HepG2 (cell line): ENCODE measurements around the gene HS2ST1. TPM values are rescaled to one million over a fixed set of nuclear protein-coding genes. Genes with fewer than 3 reads are reported as not detected.

ENCODE experiments used
- ATAC-seq: fragments of 200-7000 bp; cut with Tn5 transposase; 3 replicates; pipeline ENCODE4 v1.9.1; 2020; ENCODE audit warnings: mild to moderate bottlenecking, moderate library complexity
- BruUV-seq: library from RNA; stranded (reverse); fragments of 400-500 nt; replicated peaks from 2 replicates; lab custom pipeline; 2021; lab: Mats Ljungman, UMichigan
- CTCF ChIA-PET: fragments of 300-600 bp; formaldehyde crosslinking; extraction: SDS; loops from one replicate; lab custom pipeline; 2021; ENCODE audit warnings: low total read pairs, inconsistent platforms, low intra/inter-chr PET ratio; lab: Yijun Ruan, JAX
- POLR2A ChIA-PET: fragments of 350-600 bp; sonication (Branson Sonifier 250); formaldehyde crosslinking; loops from one replicate; lab custom pipeline; 2020; ENCODE audit warnings: antibody characterized with exemption, inconsistent platforms; lab: Yijun Ruan, JAX
- DNase-seq: peaks from one replicate; pipeline ENCODE4 v3.0.0-alpha.2; 2015; ENCODE audit warnings: low spot score
- FAIRE-seq: peaks from 3 replicates; lab custom pipeline; 2011; peaks lifted over from hg19 to GRCh38; lab: Jason Lieb, UNC
- H2AFZ ChIP-seq: one replicate; pipeline ENCODE4 v1.6.1; 2011; ENCODE audit warnings: low read length, inconsistent platforms
- H3K27ac ChIP-seq: fragments of 300-600 bp; 3 replicates; pipeline ENCODE4 v1.8.0; 2011; ENCODE audit warnings: mixed run types, mild to moderate bottlenecking, mixed read lengths, low read length, inconsistent platforms; ENCODE audit not compliant: insufficient read depth; ENCODE audit errors: extremely low read length
- H3K27me3 ChIP-seq, 2 experiments: fragments of 200-600 bp in 1 of 2; 2 replicates in 1 of 2; 3 replicates in 1 of 2; pipeline versions ENCODE4 v1.6.0 to v1.8.0; 2011; ENCODE audit warnings: low read length in 2 of 2, mild to moderate bottlenecking in 2 of 2, moderate library complexity in 2 of 2, inconsistent platforms in 1 of 2; ENCODE audit not compliant: insufficient read depth in 2 of 2, control insufficient read depth in 1 of 2
- H3K36me3 ChIP-seq, 2 experiments: fragments of 200-600 bp in 1 of 2; replicated peaks in 1 of 2; 2 replicates in 1 of 2; 3 replicates in 1 of 2; pipeline versions ENCODE4 v1.5.1 to v1.8.0; 2011; ENCODE audit warnings: low read length in 2 of 2, inconsistent platforms in 1 of 2; ENCODE audit not compliant: insufficient read depth in 2 of 2, control insufficient read depth in 1 of 2
- H3K4me1 ChIP-seq: 2 replicates; pipeline ENCODE4 v1.5.1; 2012; ENCODE audit warnings: low read length, inconsistent platforms; ENCODE audit not compliant: insufficient read depth
- H3K4me2 ChIP-seq: 2 replicates; pipeline ENCODE4 v1.6.0; 2011; ENCODE audit warnings: low read depth, low read length, inconsistent platforms
- H3K4me3 ChIP-seq, 3 experiments: fragments of 200-600 bp in 1 of 3; sonication (generic), shearing (Covaris generic) in 1 of 3; replicated peaks in 1 of 3; 2 replicates each; pipeline ENCODE4 v1.5.1; 2011 to 2016; ENCODE audit warnings: low read length in 3 of 3, inconsistent platforms in 2 of 3, low read depth in 2 of 3, mild to moderate bottlenecking in 2 of 3, control low read depth in 1 of 3, mixed read lengths in 1 of 3; ENCODE audit not compliant: insufficient read depth in 1 of 3
- H3K79me2 ChIP-seq: one replicate; pipeline ENCODE4 v1.6.1; 2011; ENCODE audit warnings: low read length, inconsistent platforms; ENCODE audit not compliant: insufficient read depth
- H3K9ac ChIP-seq: 2 replicates; pipeline ENCODE4 v1.6.0; 2011; ENCODE audit warnings: mild to moderate bottlenecking, low read depth, low read length, inconsistent platforms; ENCODE audit not compliant: insufficient read depth
- H3K9me3 ChIP-seq: 2 replicates; pipeline ENCODE4 v1.5.1; 2012; ENCODE audit warnings: mild to moderate bottlenecking, low read length
- H4K20me1 ChIP-seq: 2 replicates; pipeline ENCODE4 v1.6.0; 2011; ENCODE audit warnings: inconsistent platforms, mild to moderate bottlenecking, low read length, moderate library complexity; ENCODE audit not compliant: insufficient read depth
- ARID3A ChIP-seq: IDR thresholded peaks from 2 replicates; pipeline ENCODE4 v1.6.1; 2012; ENCODE audit warnings: low read depth, low read length, improper control_type of control experiment
- PHF8 ChIP-seq: sonication (generic); formaldehyde crosslinking; IDR thresholded peaks from 2 replicates; pipeline ENCODE4 v1.5.0; 2020; ENCODE audit warnings: missing genetic modification reagents
- STAG1 ChIP-seq: sonication (generic); formaldehyde crosslinking; IDR thresholded peaks from 2 replicates; pipeline ENCODE4 v1.4.0; 2020; ENCODE audit warnings: missing genetic modification reagents
- WGBS: methylation state at CpG from one replicate; pipeline ENCODE4 v1.1.6; 2017; ENCODE audit warnings: low lambda C conversion rate; 5-methylcytosine and 5-hydroxymethylcytosine counted together
- in situ Hi-C: cut with HindIII; loops from 2 replicates; pipeline ENCODE4 v1.10.0; 2017; ENCODE audit warnings: low pct_unique_long_range_greater_than_20kb; ENCODE audit not compliant: extremely low pct_ligation_motif_present
- intact Hi-C: fragments of 100-400 bp; cut with micrococcal nuclease; formaldehyde crosslinking; loops from one replicate; pipeline ENCODE4 v1.10.0; 2022; ENCODE audit not compliant: unreplicated experiment
- polyA plus RNA-seq, 8 experiments: library from polyadenylated mRNA; depleted of rRNA in 3 of 8; stranded (reverse) in 7 of 8; unstranded in 1 of 8; fragments of >200 nt; fragmentation: Illumina TruSeq in 4 of 8; extraction: Trizol in 4 of 8; gene quantifications; 2 replicates each; pipeline versions ENCODE4 v1.2.1 to v1.2.3, GENCODE V29; 2011 to 2016; ENCODE audit warnings: low read depth in 4 of 8, missing spikeins in 1 of 8, mixed read lengths in 1 of 8; ENCODE audit not compliant: insufficient read depth in 1 of 8
- total RNA-seq, 5 experiments: library from RNA; depleted of rRNA; stranded (reverse); fragments of >200 nt; fragmentation: Illumina TruSeq; extraction: Trizol; gene quantifications; 2 replicates each; pipeline ENCODE4 v1.2.3, GENCODE V29; 2016; ENCODE audit warnings: low read depth in 1 of 5
- TF ChIP-seq, protein P1 (sequence below): sonication (generic); formaldehyde crosslinking; IDR thresholded peaks from 2 replicates; pipeline ENCODE4 v1.5.0; 2020; ENCODE audit warnings: mild to moderate bottlenecking, missing genetic modification reagents, moderate library complexity

Gene HS2ST1
- total and polyA plus RNA-seq, 2 of the 13 experiments (the other 11 are each of a cell fraction or from before 2014, with no cell fraction given): 22.1 to 58.7 TPM

GRCh38 chr1:87084244-87084836 is 169.9 kb downstream of the HS2ST1 start:
- DNase-seq (peak; percentile 4), FAIRE-seq (no peak), ATAC-seq (no peak)
- Histone ChIP-seq H3K4me3 (no peak overlapping the region), H3K9me3 (no peaks in the 10 kb centered on the region), H4K20me1 (no peaks in the 10 kb centered on the region; the same call in 1 of the 2 replicates), H3K79me2 (no peaks in the 10 kb centered on the region), H3K27ac (no peak overlapping the region), H3K4me2 (no peak overlapping the region), H3K9ac (no peak overlapping the region), H3K27me3 (no peaks in the 10 kb centered on the region), H2AFZ (no peak overlapping the region), H3K4me1 (no peaks in the 10 kb centered on the region), H3K36me3 (peaks cover 0 to 3% of the 10 kb centered on the region in 2 experiments; a peak in 2 of 5 replicates)
- in situ Hi-C loops (loop anchor here (10.0 kb wide), 1 partner anchor 260 kb away; no protein-coding TSS in a partner anchor), intact Hi-C loops (loop anchor here (1.0 to 10.0 kb wide), 2 partner anchors 170 to 251 kb away; partner anchors contain the start of genes HS2ST1 and SELENOF)
- POLR2A ChIA-PET: no interaction called here
- BruUV-seq: no TSS peak
- WGBS: 89% methylated on average over 3 of the region's 3 CpGs
- CTCF ChIA-PET: interaction anchor here (0.9 to 3.2 kb wide), 3 partner anchors 250 to 585 kb away, joined by 3 to 14 read pairs (median 3); no protein-coding TSS in a partner anchor
- TF ChIP-seq, protein P1, sequence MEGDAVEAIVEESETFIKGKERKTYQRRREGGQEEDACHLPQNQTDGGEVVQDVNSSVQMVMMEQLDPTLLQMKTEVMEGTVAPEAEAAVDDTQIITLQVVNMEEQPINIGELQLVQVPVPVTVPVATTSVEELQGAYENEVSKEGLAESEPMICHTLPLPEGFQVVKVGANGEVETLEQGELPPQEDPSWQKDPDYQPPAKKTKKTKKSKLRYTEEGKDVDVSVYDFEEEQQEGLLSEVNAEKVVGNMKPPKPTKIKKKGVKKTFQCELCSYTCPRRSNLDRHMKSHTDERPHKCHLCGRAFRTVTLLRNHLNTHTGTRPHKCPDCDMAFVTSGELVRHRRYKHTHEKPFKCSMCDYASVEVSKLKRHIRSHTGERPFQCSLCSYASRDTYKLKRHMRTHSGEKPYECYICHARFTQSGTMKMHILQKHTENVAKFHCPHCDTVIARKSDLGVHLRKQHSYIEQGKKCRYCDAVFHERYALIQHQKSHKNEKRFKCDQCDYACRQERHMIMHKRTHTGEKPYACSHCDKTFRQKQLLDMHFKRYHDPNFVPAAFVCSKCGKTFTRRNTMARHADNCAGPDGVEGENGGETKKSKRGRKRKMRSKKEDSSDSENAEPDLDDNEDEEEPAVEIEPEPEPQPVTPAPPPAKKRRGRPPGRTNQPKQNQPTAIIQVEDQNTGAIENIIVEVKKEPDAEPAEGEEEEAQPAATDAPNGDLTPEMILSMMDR (CRISPR knock-in tag): peak; percentile 32; the same call in 1 of the 2 replicates
- TF ChIP-seq STAG1 (peak; percentile 65), PHF8 (CRISPR knock-in tag) (no peak), ARID3A (peak; percentile 41; the same call in 1 of the 2 replicates)
